ENCODE results near the gene HDHD5.

HDHD5 gene

DNA sequence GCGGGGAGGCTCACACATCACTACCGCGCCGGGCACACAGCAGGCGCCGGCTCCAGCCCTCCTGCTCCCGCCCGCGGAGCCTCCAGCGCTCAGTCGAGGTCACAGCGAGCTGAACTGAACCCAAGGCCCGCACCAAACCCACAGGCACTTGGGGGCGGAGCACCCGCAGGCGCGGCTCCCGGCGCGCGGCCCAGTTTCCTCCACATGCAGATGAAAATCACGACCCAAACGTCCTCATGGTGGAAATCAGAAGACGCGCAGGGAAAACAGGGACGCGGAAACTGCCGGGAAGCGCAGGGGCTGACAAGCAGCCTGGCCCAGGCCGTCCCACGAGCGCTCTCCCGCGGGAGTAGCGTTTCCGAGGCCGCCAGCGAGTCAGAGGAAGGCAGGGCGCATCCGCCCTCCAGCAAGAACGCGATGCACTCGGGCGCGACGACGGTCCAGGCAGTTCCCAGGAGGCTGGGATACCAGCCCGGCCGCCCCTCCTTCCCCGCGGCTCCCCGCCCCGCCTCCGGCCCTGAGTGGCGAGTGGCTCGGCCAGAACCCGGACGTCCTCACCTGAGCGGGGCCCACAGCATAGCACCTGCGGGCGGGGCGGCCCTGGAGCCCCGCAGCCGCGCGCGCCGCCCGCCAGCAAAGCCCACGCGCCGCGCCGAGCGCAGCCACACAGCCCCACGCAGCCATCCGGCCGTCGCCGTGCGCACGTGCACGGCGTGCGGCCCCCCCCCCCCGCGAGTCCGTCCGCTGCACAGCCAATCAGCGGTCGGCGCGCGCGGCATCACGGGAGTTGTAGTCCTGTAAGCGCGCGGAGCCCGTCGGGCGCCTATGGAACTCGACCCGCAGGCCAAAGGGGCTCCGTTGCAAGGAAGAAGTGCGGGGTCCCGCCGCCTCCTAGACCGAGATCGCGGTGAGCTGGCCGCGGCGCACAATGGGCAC lies at the start of gene HDHD5:
TSS of gene HDHD5 (minus strand) at position 710 of the 936 bp plus-strand sequence. CDS start at position 684, 26 bp downstream.
- DNase-seq (ENCODE audit: low read depth), result peak; percentile 83

GRCh38 chr22:17205432-17205831 lies 46.4 kb upstream of the HDHD5 start:
- DNase-seq (ENCODE audit: low read depth), result no peak

DNA sequence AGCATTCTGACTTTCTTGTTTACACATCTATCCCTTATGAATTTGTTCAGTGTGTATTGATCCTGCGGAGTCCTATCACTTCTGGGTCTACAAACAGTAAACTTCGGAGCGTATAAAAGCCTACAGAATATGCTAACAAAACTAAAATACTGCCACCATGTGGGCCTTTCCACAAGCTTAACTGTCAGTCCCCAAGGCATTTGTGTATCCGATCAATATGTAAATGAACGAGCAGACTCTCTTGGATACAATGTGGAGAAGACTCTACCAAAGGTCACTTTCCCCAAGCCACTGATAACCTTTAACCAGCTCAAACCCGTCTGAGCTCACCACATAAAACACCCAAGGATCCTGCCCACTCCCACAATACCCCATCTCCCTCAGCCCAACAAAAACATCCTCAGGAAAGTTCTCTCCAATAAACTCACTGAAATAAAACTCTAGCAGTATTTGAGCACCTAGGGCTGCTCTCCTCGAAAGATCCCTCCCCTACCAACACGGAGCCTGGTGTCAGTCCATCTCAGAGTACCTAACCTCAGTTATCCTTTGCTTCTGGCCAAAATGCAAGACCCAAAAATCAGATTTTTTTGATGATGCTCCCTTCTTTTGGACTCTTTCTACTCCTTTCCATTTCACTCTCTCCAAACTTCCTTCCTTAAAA lies 42.3 kb upstream of the HDHD5 start:
- DNase-seq (ENCODE audit: low read depth), result no peak

GRCh38 chr22:17199003-17199731 lies 40.1 kb upstream of the HDHD5 start:
- no peak for DNase-seq (ENCODE audit: low read depth)

- no peak for DNase-seq (ENCODE audit: low read depth)
Measured at GRCh38 chr22:17198170-17199002, 39.3 kb upstream of the HDHD5 start.

GRCh38 chr22:17194213-17194612 lies 35.1 kb upstream of the HDHD5 start:
- no peak for DNase-seq (ENCODE audit: low read depth)

- no peak for DNase-seq (ENCODE audit: low read depth)
Measured at GRCh38 chr22:17192186-17192585, 33.1 kb upstream of the HDHD5 start.

DNA sequence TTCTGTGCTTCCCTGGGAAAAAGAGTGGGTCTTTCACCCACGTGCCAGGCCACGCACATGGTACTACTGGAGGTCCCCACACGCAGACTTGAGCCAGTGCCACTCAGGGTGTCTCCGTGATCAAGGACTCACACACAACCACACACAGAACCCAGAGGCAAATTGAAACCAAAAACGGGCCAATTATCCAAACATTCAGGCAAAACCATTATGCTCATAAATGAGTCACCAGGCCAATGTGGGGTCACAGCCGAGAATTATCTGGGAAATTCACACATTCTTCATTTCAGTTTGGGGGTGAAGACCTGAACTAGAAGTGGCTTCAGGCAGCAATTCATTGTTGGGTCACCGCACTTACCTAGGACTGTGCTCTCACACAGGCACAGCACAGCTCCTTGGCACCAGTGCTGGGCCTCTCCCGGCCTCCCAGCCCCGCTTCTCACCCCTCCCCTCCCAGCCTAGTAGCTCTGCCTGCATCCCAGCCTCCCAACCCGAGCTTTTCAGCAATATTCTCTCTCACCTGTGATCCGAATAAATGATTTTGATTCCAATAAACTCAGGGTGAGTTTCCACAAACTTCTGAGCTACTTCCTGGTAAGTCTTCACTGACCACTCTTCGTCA lies 32.2 kb upstream of the HDHD5 start:
- DNase-seq (ENCODE audit: low read depth), result no peak

DNA sequence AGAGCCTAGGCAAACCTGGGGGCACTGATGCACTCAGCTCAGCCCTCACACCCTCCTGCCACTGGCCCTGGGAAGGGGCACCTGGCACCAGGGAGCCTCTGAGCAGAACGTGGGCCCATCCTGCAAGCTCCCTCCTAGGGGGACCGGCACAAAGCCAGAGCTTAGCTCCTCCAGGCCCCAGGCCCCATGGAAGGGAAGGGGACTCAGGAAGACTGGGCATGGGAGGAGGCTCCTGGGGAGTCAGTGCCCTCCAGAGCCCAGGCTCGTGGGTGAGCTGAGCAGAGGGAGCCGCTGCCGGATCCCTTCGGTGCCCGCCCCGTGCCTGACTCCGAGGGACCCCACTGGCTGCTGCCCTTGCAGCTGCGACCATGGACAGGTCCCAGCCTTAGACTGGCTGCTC lies 31.6 kb upstream of the HDHD5 start:
- DNase-seq (ENCODE audit: low read depth), result no peak

DNA sequence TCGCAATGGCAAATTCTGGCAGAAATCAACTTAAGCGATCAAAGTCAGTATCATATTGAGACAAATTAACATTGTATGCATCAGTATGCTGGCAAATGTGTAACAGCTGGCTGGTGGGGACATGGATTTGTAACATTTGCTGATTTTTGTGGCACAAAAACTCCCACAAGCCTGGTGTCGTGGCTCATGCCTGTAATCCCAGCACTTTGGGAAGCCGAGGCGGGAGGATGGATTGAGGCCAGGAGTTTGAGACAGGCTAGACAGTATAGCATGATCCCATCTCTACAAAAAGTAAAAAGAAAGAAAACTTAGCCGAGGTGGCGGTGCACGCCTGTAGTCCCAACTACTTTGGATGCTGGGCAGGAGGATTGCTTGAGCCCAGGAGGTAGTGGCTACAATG lies 17.6 kb upstream of the HDHD5 start:
- DNase-seq (ENCODE audit: low read depth), result no peak

DNA sequence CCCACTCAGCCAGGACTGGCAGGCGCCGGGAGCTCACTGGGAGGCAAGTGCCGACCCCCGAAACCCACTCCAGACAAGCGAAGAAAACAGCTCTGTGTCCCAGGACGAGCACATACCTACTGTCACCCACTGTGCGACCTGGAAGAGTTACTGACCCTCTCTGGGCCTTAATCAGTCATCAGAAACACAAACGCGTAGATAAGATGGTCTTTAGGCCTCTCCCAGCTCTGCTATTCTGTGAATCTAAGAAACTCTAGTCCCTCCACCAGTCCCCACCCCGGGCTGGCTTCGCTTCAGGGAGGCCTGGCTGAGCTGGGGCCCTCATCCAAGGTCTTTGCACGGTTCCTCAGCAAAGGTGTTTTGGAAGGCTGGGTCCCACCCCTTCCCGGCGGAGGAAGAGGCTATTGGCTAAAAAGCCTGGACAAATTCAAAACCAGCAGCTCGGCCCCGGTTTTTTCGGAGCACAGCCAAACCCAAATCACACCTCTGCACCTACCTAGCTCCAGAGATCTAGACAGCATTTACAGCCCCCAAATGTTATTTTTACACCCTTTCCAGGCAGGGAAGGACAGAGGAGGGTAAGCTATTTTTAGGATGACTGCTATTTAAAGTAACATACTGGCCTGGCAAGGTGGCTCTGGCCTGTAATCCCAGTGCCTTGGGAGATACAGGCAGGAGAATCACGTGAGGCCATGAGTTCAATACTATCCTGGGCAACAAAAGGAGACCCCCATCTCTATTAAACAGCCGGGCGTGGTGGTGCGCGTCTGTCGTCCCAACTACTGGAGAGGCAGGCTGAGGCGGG lies 13.2 kb upstream of the HDHD5 start:
- no peak for DNase-seq (ENCODE audit: low read depth)

- DNase-seq (ENCODE audit: low read depth), result peak; percentile 69
Measured at GRCh38 chr22:17171153-17172028, 12.3 kb upstream of the HDHD5 start.

DNA sequence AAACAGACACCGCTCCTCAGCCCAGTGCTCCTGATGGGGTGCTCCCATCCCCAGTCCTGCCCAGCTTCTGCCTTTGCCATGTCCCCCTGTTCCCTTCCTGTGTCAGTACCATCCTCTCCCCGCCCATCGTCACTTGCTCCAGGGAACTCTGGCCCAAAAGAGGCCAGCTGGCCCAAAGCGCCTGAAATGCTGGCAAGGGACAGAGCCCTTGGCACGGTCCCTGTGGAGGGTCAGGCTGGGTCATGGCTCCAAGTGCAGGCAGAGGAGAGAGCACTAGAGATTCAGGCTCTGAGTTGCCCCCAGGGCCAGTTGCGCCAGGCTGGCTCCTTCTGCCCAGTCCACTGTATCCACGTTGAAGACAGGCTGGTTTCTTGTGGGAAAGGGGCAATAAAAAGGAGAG lies 8.4 kb upstream of the HDHD5 start:
- DNase-seq (ENCODE audit: low read depth), result no peak

DNA sequence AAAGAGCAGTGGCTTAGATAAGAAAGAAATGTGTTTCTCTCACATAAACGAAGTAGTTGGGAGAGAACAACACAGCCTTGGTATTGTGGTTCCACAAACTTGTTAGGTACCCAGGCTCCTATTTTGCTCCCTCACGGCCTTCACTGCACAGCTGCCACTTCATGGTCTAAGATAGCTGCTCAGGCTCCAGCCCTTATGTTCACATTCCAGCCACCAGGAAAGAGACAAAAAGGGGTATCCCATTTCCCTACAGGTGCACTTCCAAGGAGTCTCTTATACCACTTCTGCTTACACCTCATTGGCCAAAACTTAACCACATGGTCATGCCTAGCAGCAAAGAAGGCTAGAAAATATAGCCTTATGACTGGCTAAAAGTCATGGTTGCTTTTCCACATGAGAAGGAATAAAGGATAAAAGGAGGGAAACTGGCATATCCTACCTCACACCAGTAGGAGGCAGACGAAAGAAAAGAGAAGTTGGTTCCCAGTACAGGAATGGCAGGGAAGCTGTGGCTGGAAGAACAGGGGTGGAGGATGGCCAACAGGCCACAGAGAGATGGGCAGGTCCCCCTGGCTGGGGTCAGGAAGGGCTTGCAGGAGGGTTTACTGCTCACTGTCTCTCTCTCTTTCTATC lies 5.4 kb upstream of the HDHD5 start:
- DNase-seq (ENCODE audit: low read depth), result no peak

DNA sequence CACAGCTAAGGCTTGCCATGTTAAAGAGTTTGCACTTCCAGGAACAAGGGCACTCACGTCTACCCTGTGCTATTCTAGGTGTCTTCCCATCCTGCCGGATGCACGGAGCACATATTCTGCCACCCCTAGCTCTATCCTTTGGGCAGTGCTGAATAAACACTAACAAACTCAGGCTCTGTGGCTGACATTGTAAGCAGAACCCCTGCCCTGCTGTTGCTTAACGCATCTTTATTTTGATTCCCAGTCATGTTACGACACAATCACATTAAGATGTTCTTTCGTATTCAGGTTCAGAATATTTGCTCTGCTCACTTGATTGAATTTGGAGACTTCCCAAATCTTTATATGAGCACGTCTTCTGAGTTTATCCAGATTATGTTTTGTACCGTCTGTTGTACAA lies 3.7 kb upstream of the HDHD5 start:
- DNase-seq (ENCODE audit: low read depth), result no peak

DNA sequence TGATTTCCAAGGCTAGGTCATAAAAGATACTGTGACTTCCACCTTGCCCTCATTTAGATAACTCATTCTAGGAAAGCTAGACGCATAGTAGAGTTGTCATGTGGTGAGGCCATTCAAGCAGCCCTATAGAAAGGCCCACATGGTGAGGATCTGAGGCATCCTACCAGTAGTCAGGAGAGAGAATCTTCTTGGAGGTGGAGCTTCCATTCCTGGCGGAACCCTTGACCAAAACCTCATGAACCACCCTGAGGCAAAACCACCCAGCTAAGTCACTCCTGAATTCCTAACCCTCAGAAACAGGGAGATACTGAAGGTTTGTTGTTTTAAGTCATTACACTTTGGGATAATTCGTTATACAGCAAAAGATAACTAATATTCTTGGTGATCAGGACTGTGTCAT lies 2.9 kb upstream of the HDHD5 start:
- DNase-seq (ENCODE audit: low read depth), result no peak

DNA sequence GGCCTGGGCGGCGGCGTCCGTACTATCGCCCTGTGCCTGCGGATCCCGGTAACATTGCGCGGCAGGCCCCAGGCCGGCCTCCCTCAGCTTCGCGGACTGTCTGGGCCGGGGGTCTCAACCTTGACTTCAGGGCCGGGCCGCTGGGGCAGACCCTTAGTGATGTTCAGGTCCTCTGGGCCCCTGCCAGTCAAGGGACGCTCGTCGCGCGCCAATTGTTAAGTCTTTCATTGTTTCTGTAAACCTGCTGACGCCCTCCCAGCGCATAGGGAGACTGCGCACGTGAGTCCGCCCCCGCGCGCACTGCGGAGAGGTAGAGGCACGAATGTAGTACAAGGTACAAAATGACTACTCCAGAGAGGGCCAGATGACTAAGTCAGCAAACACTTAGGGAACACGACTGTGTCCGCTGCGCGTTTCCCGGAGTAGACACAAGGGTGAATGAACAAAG lies 451 bp upstream of the HDHD5 start:
- DNase-seq (ENCODE audit: low read depth), result no peak

- no peak for DNase-seq (ENCODE audit: low read depth)
Measured at GRCh38 chr22:17158176-17158567, 905 bp downstream of the HDHD5 start.

DNA sequence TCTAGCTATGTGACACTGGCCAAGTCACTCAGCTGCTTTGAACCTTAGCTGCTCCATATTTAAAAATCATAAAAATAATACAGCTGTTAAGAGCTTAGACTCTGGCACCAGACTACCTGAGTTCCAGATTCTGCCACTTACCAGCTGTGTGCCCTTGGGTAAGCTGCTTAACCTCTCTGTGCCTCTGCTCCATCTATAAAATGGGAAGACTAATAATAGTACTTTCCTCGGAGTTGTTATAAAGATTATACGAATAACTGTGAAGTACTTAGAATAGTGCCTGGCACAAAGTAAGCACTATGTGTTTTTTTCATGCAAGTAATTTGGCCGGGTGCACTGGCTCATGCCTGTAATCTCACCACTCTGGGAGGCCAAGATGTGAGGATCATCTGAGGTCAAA lies 1.4 kb downstream of the HDHD5 start:
- no peak for DNase-seq (ENCODE audit: low read depth)

Data from activated gamma-delta T cell treated with anti-CD3 and anti-CD28 coated beads, Interleukin-2, amount 50 U/mL, for 16 hours (primary cell).